ENCODE data around the gene LYPD6B.

LYPD6B gene

GRCh38 chr2:149155988-149156387, 117.5 kb downstream of the LYPD6B start:
- no peaks in the 10 kb centered on the region for H3K36me3 Mint-ChIP-seq (ENCODE audit: low read depth)
- H3K27me3 Mint-ChIP-seq = peaks cover 38% of the 10 kb centered on the region
- H3K27ac Mint-ChIP-seq = no peak overlapping the region
- H3K4me3 Mint-ChIP-seq = no peak overlapping the region
- H3K9me3 Mint-ChIP-seq = no peaks in the 10 kb centered on the region
- peaks cover 9% of the 10 kb centered on the region for H3K4me1 Mint-ChIP-seq
- DNase-seq = no peak
- ATAC-seq = no peak

- H3K4me1 Mint-ChIP-seq = peaks cover 21% of the 10 kb centered on the region
Observed at GRCh38 chr2:149156971-149157740, 118.7 kb downstream of the LYPD6B start.

GRCh38 chr2:149158957-149159356, 120.5 kb downstream of the LYPD6B start:
- Mint-ChIP-seq H3K27ac (no peak overlapping the region), H3K9me3 (peaks cover 5% of the 10 kb centered on the region), H3K27me3 (peaks cover 51% of the 10 kb centered on the region), H3K4me3 (no peak overlapping the region), H3K36me3 (ENCODE audit: low read depth) (no peaks in the 10 kb centered on the region), H3K4me1 (peaks cover 21% of the 10 kb centered on the region)
- DNase-seq = no peak
- ATAC-seq = no peak

More at GRCh38 chr2:149156971-149157740, 118.7 kb downstream of the LYPD6B start:
- DNase-seq (no peak), ATAC-seq (no peak)
- Mint-ChIP-seq H3K27me3 (peaks cover 44% of the 10 kb centered on the region), H3K4me3 (no peak overlapping the region), H3K36me3 (ENCODE audit: low read depth) (no peaks in the 10 kb centered on the region), H3K9me3 (no peaks in the 10 kb centered on the region), H3K27ac (no peak overlapping the region)

GRCh38 chr2:149160195-149160594, 121.7 kb downstream of the LYPD6B start:
- Mint-ChIP-seq H3K9me3 (peaks cover 12% of the 10 kb centered on the region), H3K4me3 (no peak overlapping the region), H3K36me3 (ENCODE audit: low read depth) (no peaks in the 10 kb centered on the region), H3K4me1 (peaks cover 21% of the 10 kb centered on the region), H3K27ac (no peak overlapping the region), H3K27me3 (peaks cover 60% of the 10 kb centered on the region)
- ATAC-seq (no peak), DNase-seq (no peak)

GRCh38 chr2:149160701-149161217, 122.3 kb downstream of the LYPD6B start:
- Mint-ChIP-seq H3K9me3 (peaks cover 12% of the 10 kb centered on the region), H3K27ac (peak overlapping the region; percentile 37), H3K27me3 (peaks cover 64% of the 10 kb centered on the region), H3K36me3 (ENCODE audit: low read depth) (no peaks in the 10 kb centered on the region), H3K4me1 (peaks cover 21% of the 10 kb centered on the region), H3K4me3 (peak overlapping the region; percentile 37)
- ATAC-seq (peak; percentile 95), DNase-seq (peak; percentile 30)

- ATAC-seq (no peak), DNase-seq (no peak)
- Mint-ChIP-seq H3K4me1 (peaks cover 23% of the 10 kb centered on the region), H3K27me3 (peaks cover 63% of the 10 kb centered on the region), H3K36me3 (ENCODE audit: low read depth) (no peaks in the 10 kb centered on the region), H3K27ac (no peak overlapping the region), H3K9me3 (peaks cover 12% of the 10 kb centered on the region), H3K4me3 (no peak overlapping the region)
Observed at GRCh38 chr2:149161481-149162225, 123.2 kb downstream of the LYPD6B start.

- Mint-ChIP-seq H3K27ac (no peak overlapping the region), H3K27me3 (peaks cover 51% of the 10 kb centered on the region), H3K4me3 (no peak overlapping the region), H3K9me3 (peaks cover 12% of the 10 kb centered on the region), H3K4me1 (peaks cover 49% of the 10 kb centered on the region), H3K36me3 (ENCODE audit: low read depth) (no peaks in the 10 kb centered on the region)
- no peak for ATAC-seq
- DNase-seq = no peak
Observed at GRCh38 chr2:149164296-149164695, 125.8 kb downstream of the LYPD6B start.

- H3K4me1 Mint-ChIP-seq = peaks cover 54% of the 10 kb centered on the region
Observed at GRCh38 chr2:149164827-149165226, 126.3 kb downstream of the LYPD6B start.

GRCh38 chr2:149167001-149167780, 128.7 kb downstream of the LYPD6B start:
- H3K27ac Mint-ChIP-seq = peak overlapping the region; percentile 79

More at GRCh38 chr2:149164827-149165226, 126.3 kb downstream of the LYPD6B start:
- ATAC-seq = no peak
- no peak for DNase-seq
- H3K36me3 Mint-ChIP-seq (ENCODE audit: low read depth) = no peaks in the 10 kb centered on the region
- H3K9me3 Mint-ChIP-seq = peaks cover 12% of the 10 kb centered on the region
- peaks cover 48% of the 10 kb centered on the region for H3K27me3 Mint-ChIP-seq
- H3K27ac Mint-ChIP-seq = no peak overlapping the region
- H3K4me3 Mint-ChIP-seq = no peak overlapping the region

GRCh38 chr2:149167941-149168340, 129.4 kb downstream of the LYPD6B start:
- H3K4me3 Mint-ChIP-seq = no peak overlapping the region
- DNase-seq (no peak), ATAC-seq (no peak)
- peaks cover 38% of the 10 kb centered on the region for H3K27me3 Mint-ChIP-seq
- peaks cover 26% of the 10 kb centered on the region for H3K9me3 Mint-ChIP-seq
- no peak overlapping the region for H3K27ac Mint-ChIP-seq
- no peaks in the 10 kb centered on the region for H3K36me3 Mint-ChIP-seq (ENCODE audit: low read depth)
- H3K4me1 Mint-ChIP-seq = peaks cover 38% of the 10 kb centered on the region

More at GRCh38 chr2:149167001-149167780, 128.7 kb downstream of the LYPD6B start:
- peaks cover 38% of the 10 kb centered on the region for H3K4me1 Mint-ChIP-seq
- ATAC-seq (peak; percentile 86), DNase-seq (peak; percentile 66)
- H3K36me3 Mint-ChIP-seq (ENCODE audit: low read depth) = no peaks in the 10 kb centered on the region
- peaks cover 45% of the 10 kb centered on the region for H3K27me3 Mint-ChIP-seq
- peaks cover 22% of the 10 kb centered on the region for H3K9me3 Mint-ChIP-seq
- peak overlapping the region; percentile 37 for H3K4me3 Mint-ChIP-seq

GRCh38 chr2:149169656-149170055, 131.2 kb downstream of the LYPD6B start:
- H3K9me3 Mint-ChIP-seq = peaks cover 24% of the 10 kb centered on the region
- ATAC-seq (peak; percentile 66), DNase-seq (no peak)
- peaks cover 24% of the 10 kb centered on the region for H3K27me3 Mint-ChIP-seq
- no peak overlapping the region for H3K27ac Mint-ChIP-seq
- no peaks in the 10 kb centered on the region for H3K36me3 Mint-ChIP-seq (ENCODE audit: low read depth)
- H3K4me3 Mint-ChIP-seq = no peak overlapping the region
- peaks cover 38% of the 10 kb centered on the region for H3K4me1 Mint-ChIP-seq

GRCh38 chr2:149170156-149170555, 131.7 kb downstream of the LYPD6B start:
- Mint-ChIP-seq H3K4me3 (no peak overlapping the region), H3K36me3 (ENCODE audit: low read depth) (no peaks in the 10 kb centered on the region), H3K27ac (no peak overlapping the region), H3K27me3 (peaks cover 21% of the 10 kb centered on the region), H3K9me3 (peaks cover 20% of the 10 kb centered on the region), H3K4me1 (peaks cover 38% of the 10 kb centered on the region)
- ATAC-seq = no peak
- DNase-seq = no peak

- Mint-ChIP-seq H3K9me3 (peaks cover 20% of the 10 kb centered on the region), H3K27ac (no peak overlapping the region), H3K4me3 (no peak overlapping the region), H3K27me3 (peaks cover 16% of the 10 kb centered on the region), H3K36me3 (ENCODE audit: low read depth) (no peaks in the 10 kb centered on the region), H3K4me1 (peaks cover 38% of the 10 kb centered on the region)
- DNase-seq (no peak), ATAC-seq (no peak)
Observed at GRCh38 chr2:149170911-149171310, 132.4 kb downstream of the LYPD6B start.

- H3K9me3 Mint-ChIP-seq = peaks cover 20% of the 10 kb centered on the region
- no peak overlapping the region for H3K27ac Mint-ChIP-seq
- H3K4me3 Mint-ChIP-seq = no peak overlapping the region
- ATAC-seq (no peak), DNase-seq (no peak)
- H3K36me3 Mint-ChIP-seq (ENCODE audit: low read depth) = no peaks in the 10 kb centered on the region
- H3K27me3 Mint-ChIP-seq = peaks cover 5% of the 10 kb centered on the region
- H3K4me1 Mint-ChIP-seq = peaks cover 21% of the 10 kb centered on the region
Observed at GRCh38 chr2:149173220-149173619, 134.7 kb downstream of the LYPD6B start.

Data from activated naive CD8-positive, alpha-beta T cell treated with anti-CD3 and anti-CD28 coated beads, Interleukin-2, amount 50 U/mL, for 24 hours (primary cell).